ENCODE measurements around the gene ROGDI. TPM values are rescaled to one million over a fixed set of nuclear protein-coding genes. Genes with fewer than 3 reads are reported as not detected.

Gene ROGDI
- total and polyA plus RNA-seq, 9 of the 15 experiments (the other 6 are each of a cell fraction or from before 2014, with no cell fraction given) = 0.97 to 37.3 (median 16.5) TPM

DNA sequence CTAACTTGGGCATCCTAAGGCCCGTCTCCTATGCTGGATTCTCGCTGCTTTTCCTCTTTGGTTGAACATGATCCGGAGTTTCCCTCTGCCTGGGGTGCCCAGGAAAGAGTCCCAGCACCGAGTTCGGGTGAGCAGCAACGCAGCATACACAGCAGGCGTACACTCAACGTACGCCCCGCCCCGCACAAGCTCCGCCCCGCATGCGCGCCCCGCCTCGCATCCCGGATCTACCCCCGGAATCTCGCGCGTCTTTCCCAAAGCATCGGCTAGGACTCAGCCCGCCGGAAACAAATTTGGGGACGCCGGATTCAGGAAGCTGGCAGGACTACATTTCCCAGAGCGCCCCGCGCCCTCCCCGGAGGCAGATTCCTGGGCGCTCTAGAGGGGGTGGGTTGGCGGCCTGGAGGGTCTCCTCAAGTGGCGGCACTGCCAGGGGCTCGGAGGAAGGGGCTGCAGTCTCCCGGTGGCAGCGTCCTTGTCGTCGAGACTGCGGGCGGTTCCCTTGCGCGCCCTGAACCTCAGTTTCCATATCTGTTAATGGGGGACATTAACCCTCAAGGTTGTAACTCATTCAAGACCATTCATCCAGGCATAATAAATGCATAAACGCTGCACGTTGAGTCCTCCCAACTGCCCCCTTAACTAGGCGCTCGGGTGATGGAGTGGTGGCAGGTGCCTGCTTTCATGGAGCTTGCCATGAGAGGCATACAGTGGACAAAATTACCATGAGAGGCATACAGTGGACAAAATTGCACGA is 33.7 kb downstream of the ROGDI start (continued):
- TF ChIP-seq, protein P1, sequence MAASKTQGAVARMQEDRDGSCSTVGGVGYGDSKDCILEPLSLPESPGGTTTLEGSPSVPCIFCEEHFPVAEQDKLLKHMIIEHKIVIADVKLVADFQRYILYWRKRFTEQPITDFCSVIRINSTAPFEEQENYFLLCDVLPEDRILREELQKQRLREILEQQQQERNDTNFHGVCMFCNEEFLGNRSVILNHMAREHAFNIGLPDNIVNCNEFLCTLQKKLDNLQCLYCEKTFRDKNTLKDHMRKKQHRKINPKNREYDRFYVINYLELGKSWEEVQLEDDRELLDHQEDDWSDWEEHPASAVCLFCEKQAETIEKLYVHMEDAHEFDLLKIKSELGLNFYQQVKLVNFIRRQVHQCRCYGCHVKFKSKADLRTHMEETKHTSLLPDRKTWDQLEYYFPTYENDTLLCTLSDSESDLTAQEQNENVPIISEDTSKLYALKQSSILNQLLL (CRISPR knock-in tag; IDR thresholded peaks at IDR 0.05; ENCODE audit: borderline replicate concordance) = no peak
- TF ChIP-seq, protein P2, sequence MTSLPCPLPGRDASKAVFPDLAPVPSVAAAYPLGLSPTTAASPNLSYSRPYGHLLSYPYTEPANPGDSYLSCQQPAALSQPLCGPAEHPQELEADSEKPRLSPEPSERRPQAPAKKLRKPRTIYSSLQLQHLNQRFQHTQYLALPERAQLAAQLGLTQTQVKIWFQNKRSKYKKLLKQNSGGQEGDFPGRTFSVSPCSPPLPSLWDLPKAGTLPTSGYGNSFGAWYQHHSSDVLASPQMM (CRISPR knock-in tag; IDR thresholded peaks at IDR 0.05) = no peak
- TF ChIP-seq ZSCAN32 (CRISPR knock-in tag; IDR thresholded peaks at IDR 0.05) (no peak), BCOR (IDR thresholded peaks at IDR 0.05) (peak; percentile 99), MXI1 (IDR thresholded peaks at IDR 0.05; ENCODE audit: low read depth, low read length) (no peak), NCOA6 (IDR thresholded peaks at IDR 0.05) (no peak), MBD2 (IDR thresholded peaks at IDR 0.05; ENCODE audit: borderline replicate concordance, low read depth) (0 out of 2 replicates have a peak, but pooled peaks have one; percentile 44)
- TF ChIP-seq, protein P3, sequence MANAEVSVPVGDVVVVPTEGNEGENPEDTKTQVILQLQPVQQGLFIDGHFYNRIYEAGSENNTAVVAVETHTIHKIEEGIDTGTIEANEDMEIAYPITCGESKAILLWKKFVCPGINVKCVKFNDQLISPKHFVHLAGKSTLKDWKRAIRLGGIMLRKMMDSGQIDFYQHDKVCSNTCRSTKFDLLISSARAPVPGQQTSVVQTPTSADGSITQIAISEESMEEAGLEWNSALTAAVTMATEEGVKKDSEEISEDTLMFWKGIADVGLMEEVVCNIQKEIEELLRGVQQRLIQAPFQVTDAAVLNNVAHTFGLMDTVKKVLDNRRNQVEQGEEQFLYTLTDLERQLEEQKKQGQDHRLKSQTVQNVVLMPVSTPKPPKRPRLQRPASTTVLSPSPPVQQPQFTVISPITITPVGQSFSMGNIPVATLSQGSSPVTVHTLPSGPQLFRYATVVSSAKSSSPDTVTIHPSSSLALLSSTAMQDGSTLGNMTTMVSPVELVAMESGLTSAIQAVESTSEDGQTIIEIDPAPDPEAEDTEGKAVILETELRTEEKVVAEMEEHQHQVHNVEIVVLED (CRISPR knock-in tag; IDR thresholded peaks at IDR 0.05) = peak; percentile 31; the same call in 1 of the 2 replicates
- TF ChIP-seq, protein P4, sequence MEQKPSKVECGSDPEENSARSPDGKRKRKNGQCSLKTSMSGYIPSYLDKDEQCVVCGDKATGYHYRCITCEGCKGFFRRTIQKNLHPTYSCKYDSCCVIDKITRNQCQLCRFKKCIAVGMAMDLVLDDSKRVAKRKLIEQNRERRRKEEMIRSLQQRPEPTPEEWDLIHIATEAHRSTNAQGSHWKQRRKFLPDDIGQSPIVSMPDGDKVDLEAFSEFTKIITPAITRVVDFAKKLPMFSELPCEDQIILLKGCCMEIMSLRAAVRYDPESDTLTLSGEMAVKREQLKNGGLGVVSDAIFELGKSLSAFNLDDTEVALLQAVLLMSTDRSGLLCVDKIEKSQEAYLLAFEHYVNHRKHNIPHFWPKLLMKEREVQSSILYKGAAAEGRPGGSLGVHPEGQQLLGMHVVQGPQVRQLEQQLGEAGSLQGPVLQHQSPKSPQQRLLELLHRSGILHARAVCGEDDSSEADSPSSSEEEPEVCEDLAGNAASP (IDR thresholded peaks at IDR 0.05) = no peak
- TF ChIP-seq, protein P5, sequence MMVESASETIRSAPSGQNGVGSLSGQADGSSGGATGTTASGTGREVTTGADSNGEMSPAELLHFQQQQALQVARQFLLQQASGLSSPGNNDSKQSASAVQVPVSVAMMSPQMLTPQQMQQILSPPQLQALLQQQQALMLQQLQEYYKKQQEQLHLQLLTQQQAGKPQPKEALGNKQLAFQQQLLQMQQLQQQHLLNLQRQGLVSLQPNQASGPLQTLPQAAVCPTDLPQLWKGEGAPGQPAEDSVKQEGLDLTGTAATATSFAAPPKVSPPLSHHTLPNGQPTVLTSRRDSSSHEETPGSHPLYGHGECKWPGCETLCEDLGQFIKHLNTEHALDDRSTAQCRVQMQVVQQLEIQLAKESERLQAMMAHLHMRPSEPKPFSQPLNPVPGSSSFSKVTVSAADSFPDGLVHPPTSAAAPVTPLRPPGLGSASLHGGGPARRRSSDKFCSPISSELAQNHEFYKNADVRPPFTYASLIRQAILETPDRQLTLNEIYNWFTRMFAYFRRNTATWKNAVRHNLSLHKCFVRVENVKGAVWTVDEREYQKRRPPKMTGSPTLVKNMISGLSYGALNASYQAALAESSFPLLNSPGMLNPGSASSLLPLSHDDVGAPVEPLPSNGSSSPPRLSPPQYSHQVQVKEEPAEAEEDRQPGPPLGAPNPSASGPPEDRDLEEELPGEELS (CRISPR knock-in tag; IDR thresholded peaks at IDR 0.05; ENCODE audit: borderline replicate concordance) = no peak
- TF ChIP-seq, protein P6, sequence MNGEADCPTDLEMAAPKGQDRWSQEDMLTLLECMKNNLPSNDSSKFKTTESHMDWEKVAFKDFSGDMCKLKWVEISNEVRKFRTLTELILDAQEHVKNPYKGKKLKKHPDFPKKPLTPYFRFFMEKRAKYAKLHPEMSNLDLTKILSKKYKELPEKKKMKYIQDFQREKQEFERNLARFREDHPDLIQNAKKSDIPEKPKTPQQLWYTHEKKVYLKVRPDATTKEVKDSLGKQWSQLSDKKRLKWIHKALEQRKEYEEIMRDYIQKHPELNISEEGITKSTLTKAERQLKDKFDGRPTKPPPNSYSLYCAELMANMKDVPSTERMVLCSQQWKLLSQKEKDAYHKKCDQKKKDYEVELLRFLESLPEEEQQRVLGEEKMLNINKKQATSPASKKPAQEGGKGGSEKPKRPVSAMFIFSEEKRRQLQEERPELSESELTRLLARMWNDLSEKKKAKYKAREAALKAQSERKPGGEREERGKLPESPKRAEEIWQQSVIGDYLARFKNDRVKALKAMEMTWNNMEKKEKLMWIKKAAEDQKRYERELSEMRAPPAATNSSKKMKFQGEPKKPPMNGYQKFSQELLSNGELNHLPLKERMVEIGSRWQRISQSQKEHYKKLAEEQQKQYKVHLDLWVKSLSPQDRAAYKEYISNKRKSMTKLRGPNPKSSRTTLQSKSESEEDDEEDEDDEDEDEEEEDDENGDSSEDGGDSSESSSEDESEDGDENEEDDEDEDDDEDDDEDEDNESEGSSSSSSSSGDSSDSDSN (IDR thresholded peaks at IDR 0.05; ENCODE audit: borderline replicate concordance in 1 of 2, low read depth in 2 of 2, low read length in 2 of 2) = 0 out of 4 replicates have a peak, but pooled peaks of 1 of the 2 experiments have one; percentile 15
- TF ChIP-seq, protein P7, sequence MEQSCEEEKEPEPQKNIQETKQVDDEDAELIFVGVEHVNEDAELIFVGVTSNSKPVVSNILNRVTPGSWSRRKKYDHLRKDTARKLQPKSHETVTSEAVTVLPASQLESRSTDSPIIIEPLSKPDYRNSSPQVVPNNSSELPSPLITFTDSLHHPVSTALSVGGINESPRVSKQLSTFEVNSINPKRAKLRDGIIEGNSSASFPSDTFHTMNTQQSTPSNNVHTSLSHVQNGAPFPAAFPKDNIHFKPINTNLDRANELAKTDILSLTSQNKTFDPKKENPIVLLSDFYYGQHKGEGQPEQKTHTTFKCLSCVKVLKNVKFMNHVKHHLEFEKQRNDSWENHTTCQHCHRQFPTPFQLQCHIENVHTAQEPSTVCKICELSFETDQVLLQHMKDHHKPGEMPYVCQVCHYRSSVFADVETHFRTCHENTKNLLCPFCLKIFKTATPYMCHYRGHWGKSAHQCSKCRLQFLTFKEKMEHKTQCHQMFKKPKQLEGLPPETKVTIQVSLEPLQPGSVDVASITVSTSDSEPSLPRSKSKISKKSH (CRISPR knock-in tag; IDR thresholded peaks at IDR 0.05) = no peak
- TF ChIP-seq, protein P8, sequence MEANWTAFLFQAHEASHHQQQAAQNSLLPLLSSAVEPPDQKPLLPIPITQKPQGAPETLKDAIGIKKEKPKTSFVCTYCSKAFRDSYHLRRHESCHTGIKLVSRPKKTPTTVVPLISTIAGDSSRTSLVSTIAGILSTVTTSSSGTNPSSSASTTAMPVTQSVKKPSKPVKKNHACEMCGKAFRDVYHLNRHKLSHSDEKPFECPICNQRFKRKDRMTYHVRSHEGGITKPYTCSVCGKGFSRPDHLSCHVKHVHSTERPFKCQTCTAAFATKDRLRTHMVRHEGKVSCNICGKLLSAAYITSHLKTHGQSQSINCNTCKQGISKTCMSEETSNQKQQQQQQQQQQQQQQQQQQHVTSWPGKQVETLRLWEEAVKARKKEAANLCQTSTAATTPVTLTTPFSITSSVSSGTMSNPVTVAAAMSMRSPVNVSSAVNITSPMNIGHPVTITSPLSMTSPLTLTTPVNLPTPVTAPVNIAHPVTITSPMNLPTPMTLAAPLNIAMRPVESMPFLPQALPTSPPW (CRISPR knock-in tag; IDR thresholded peaks at IDR 0.05) = peak; percentile 75

Measured in K562 (cell line).